SK-MEL-5 (cell line): ENCODE results near the gene HNF1B. TPM values are rescaled to one million over a fixed set of nuclear protein-coding genes. Genes with fewer than 3 reads are reported as not detected.

ENCODE experiments used
- DNase-seq: peaks from one replicate; pipeline ENCODE4 v3.0.0-alpha.2; 2016; ENCODE audit warnings: low read depth, low spot score
- in situ Hi-C: cut with HindIII; loops from 2 replicates; pipeline ENCODE4 v1.10.0; 2016; ENCODE audit warnings: low sequenced_read_pairs, high pct_unique_total_duplicates, low pct_unique_long_range_greater_than_20kb
- total RNA-seq: library from RNA; depleted of rRNA; stranded (reverse); fragments of >200 nt; shearing (Covaris generic); gene quantifications from 2 replicates; pipeline ENCODE4 v1.2.3, GENCODE V29; 2014

HNF1B gene
- total RNA-seq, 1 experiment from 2014 or later, result not detected

- DNase-seq, result no peak
- in situ Hi-C loops, result no loop called here
These were observed 1.9 kb downstream of the HNF1B start for GRCh38 chr17:37742762-37743611.

- in situ Hi-C loops, result no loop called here
- DNase-seq, result no peak
These were observed 2.6 kb downstream of the HNF1B start for GRCh38 chr17:37742116-37742761.

- in situ Hi-C loops, result no loop called here
- no peak for DNase-seq
These were observed 3.3 kb downstream of the HNF1B start for GRCh38 chr17:37741341-37742115.

- no peak for DNase-seq
- in situ Hi-C loops, result no loop called here
These were observed 3.9 kb downstream of the HNF1B start for GRCh38 chr17:37740915-37741314.

- in situ Hi-C loops, result no loop called here
- no peak for DNase-seq
These were observed 6.9 kb downstream of the HNF1B start for GRCh38 chr17:37737971-37738370.

- peak; percentile 37 for DNase-seq
- in situ Hi-C loops, result no loop called here
These were observed 7.8 kb downstream of the HNF1B start for GRCh38 chr17:37737081-37737480.

- in situ Hi-C loops, result no loop called here
- no peak for DNase-seq
These were observed 8.4 kb downstream of the HNF1B start for GRCh38 chr17:37736428-37736827.

- in situ Hi-C loops, result no loop called here
These were observed 9.7 kb downstream of the HNF1B start for GRCh38 chr17:37735165-37735564.

GRCh38 chr17:37732316-37732715 is 12.5 kb downstream of the HNF1B start:
- in situ Hi-C loops, result no loop called here

More at GRCh38 chr17:37735165-37735564, 9.7 kb downstream of the HNF1B start:
- no peak for DNase-seq

GRCh38 chr17:37731056-37731455 is 13.8 kb downstream of the HNF1B start:
- in situ Hi-C loops, result no loop called here
- no peak for DNase-seq

More at GRCh38 chr17:37732316-37732715, 12.5 kb downstream of the HNF1B start:
- no peak for DNase-seq

- in situ Hi-C loops, result no loop called here
- no peak for DNase-seq
These were observed 15.0 kb downstream of the HNF1B start for GRCh38 chr17:37729905-37730304.

- in situ Hi-C loops, result no loop called here
- no peak for DNase-seq
These were observed 17.8 kb downstream of the HNF1B start for GRCh38 chr17:37726891-37727675.

- no peak for DNase-seq
- in situ Hi-C loops, result no loop called here
These were observed 18.6 kb downstream of the HNF1B start for GRCh38 chr17:37726248-37726647.

GRCh38 chr17:37725601-37726146 is 19.2 kb downstream of the HNF1B start:
- in situ Hi-C loops, result no loop called here
- DNase-seq, result no peak

- DNase-seq, result no peak
- in situ Hi-C loops, result no loop called here
These were observed 19.8 kb downstream of the HNF1B start for GRCh38 chr17:37725021-37725595.

- DNase-seq, result no peak
- in situ Hi-C loops, result no loop called here
These were observed 23.9 kb downstream of the HNF1B start for GRCh38 chr17:37720989-37721388.

GRCh38 chr17:37719866-37720265 is 25.0 kb downstream of the HNF1B start:
- in situ Hi-C loops, result no loop called here
- DNase-seq, result no peak
